Natural killer cell (primary cell): Measurements from ENCODE around the gene DSG2. TPM values are rescaled to one million over a fixed set of nuclear protein-coding genes. Genes with fewer than 3 reads are reported as not detected.

Experiments used
- ATAC-seq, 3 donors: fragments of 150-1000 bp in 2 of 3; fragments of 200-7000 bp in 1 of 3; cut with Tn5 transposase; 1 replicate in 1 of 3; 2 replicates in 2 of 3; pipeline ENCODE4 v1.10.0; 2021; ENCODE audit warnings: mild to moderate bottlenecking in 2 of 3, moderate library complexity in 2 of 3
- DNase-seq, 2 donors: peaks; one replicate each; pipeline versions ENCODE4 v3.0.0 to v3.0.0-alpha.2; 2013 to 2021; ENCODE audit warnings: mixed read lengths in 1 of 2
- H3K27ac ChIP-seq: one replicate; pipeline ENCODE4 v1.5.1; 2013; ENCODE audit warnings: mild to moderate bottlenecking, low read length
- H3K27me3 ChIP-seq: one replicate; pipeline ENCODE4 v1.6.1; 2013; ENCODE audit warnings: low read length; ENCODE audit not compliant: control insufficient read depth, insufficient read depth
- H3K36me3 ChIP-seq: one replicate; pipeline ENCODE4 v1.6.1; 2013; ENCODE audit warnings: low read length; ENCODE audit not compliant: control insufficient read depth, insufficient read depth
- H3K4me1 ChIP-seq: one replicate; pipeline ENCODE4 v1.6.1; 2013; ENCODE audit warnings: low read length; ENCODE audit not compliant: control insufficient read depth, insufficient read depth
- H3K4me3 ChIP-seq: one replicate; pipeline ENCODE4 v1.5.1; 2013; ENCODE audit warnings: low read length
- H3K9me3 ChIP-seq: one replicate; pipeline ENCODE4 v1.6.1; 2013; ENCODE audit warnings: low read length; ENCODE audit not compliant: control insufficient read depth, insufficient read depth
- H3K27ac Mint-ChIP-seq, 2 donors: one replicate each; pipeline ENCODE4 v1.8.0; 2022; ENCODE audit warnings: mild to moderate bottlenecking in 2 of 2, mixed read lengths in 2 of 2, moderate library complexity in 1 of 2
- H3K27me3 Mint-ChIP-seq, 2 donors: one replicate each; pipeline ENCODE4 v1.8.0; 2022; ENCODE audit warnings: low read depth in 2 of 2, mixed read lengths in 2 of 2
- H3K36me3 Mint-ChIP-seq: one replicate; pipeline ENCODE4 v1.8.0; 2022; ENCODE audit warnings: mixed read lengths
- H3K4me1 Mint-ChIP-seq, 2 donors: one replicate each; pipeline ENCODE4 v1.8.0; 2022; ENCODE audit warnings: mixed read lengths in 2 of 2
- H3K4me3 Mint-ChIP-seq: one replicate; pipeline ENCODE4 v1.8.0; 2022; ENCODE audit warnings: mild to moderate bottlenecking, moderate library complexity, mixed read lengths
- H3K9me3 Mint-ChIP-seq, 2 donors: one replicate each; pipeline ENCODE4 v1.8.0; 2022; ENCODE audit warnings: mixed read lengths in 2 of 2
- WGBS: methylation state at CpG from one replicate; pipeline ENCODE4 v1.1.7; 2013; ENCODE audit warnings: missing lambda C conversion rate; ENCODE audit not compliant: insufficient coverage; 5-methylcytosine and 5-hydroxymethylcytosine counted together
- intact Hi-C: fragments of 100-400 bp; cut with micrococcal nuclease; formaldehyde crosslinking; loops from one replicate; pipeline ENCODE4 v1.14.2; 2022
- total RNA-seq, 4 donors: library from RNA; stranded (reverse); fragments of 120-200 nt in 1 of 4; gene quantifications; one replicate each; pipeline versions ENCODE4 v1.2.3 to v1.2.4, GENCODE V29; 2013 to 2022
- TF ChIP-seq, protein P1 (sequence below): fragments of 200-600 bp; IDR thresholded peaks from one replicate; pipeline ENCODE4 v1.8.0; 2022; ENCODE audit warnings: antibody characterized with exemption

Gene DSG2
- total RNA-seq, 3 donors from 2014 or later (not counting 1 experiment from before 2014, with no cell fraction given) = 0.05 to 0.53 TPM; not detected in 1

DNA sequence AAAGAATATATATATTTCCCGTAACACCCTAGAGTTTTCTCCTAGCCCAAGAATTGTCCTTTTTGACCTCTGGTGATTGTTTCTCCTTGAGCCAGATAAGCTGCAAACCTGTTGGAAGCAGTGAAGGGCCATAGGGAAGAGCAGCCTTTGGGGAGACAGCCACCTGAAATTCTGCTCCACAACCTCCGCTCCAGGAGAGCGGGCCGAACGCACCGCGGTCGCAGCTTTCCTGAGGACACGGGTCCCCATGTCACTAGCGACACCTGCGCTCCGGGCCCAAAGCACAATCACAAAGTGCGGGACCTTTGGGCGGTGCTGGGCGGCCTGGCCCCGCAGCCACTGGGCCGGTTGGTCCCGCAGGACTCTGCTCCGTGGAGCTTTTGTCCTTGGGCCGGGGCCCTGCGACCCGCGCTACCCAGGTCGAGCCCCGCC is 557 bp upstream of the DSG2 start:
- H3K4me3 ChIP-seq = no peak overlapping the region
- peaks cover 18 to 49% of the 10 kb centered on the region in 2 donors for H3K27me3 Mint-ChIP-seq
- H3K4me1 Mint-ChIP-seq = no peaks in the 10 kb centered on the region

DNA sequence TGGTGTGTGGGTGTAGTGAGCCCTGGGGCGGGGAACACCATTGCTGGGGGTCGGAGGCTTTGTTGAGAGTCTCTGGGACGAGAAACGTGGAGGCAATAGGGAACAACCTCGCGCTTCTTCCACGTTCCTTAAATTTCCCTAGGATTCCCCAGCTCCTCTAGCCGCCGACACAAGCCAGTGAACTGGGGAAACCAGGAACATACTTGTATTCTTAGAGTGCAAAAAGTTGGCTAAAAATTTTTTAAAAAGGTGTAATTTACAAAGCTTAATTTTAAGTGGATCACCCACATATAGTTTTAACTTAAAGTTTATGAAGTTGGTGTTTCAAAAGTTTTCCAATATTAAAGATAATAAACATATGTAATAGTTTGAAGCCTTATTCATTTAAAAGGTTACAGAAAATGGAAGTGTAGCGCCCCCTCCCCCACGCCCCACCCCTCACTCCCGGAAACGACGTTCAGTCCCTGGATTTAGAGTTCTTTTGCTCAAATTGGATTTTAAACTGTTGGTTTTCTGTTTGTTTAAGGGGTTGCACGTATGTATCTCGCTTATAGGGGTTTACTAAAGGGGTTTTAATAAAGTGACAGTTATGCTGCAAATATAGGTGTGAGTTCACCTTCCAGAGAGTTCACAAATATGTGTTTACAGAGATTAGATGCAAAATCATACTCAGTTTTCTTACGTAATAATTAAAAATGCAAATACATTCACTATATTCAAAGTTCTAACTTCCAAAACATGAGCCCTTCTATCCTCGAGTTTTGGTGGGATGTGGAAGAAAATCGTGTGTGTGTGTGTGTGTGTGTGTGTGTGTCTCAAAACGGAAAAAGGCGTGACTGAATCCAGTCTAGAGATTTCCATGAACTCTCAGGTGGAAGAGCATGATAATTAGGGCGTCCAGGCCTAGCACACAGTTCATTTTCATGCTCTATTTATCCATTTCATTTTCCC is 872 bp downstream of the DSG2 start:
- no peak for ATAC-seq
- intact Hi-C loops = no loop called here

More for the DNA sequence above, 557 bp upstream of the DSG2 start:
- Mint-ChIP-seq H3K4me3 (peak overlapping the region; percentile 59), H3K36me3 (no peaks in the 10 kb centered on the region), H3K27ac (no peak overlapping the region), H3K9me3 (no peaks in the 10 kb centered on the region)
- peaks cover 9% of the 10 kb centered on the region for H3K4me1 ChIP-seq
- no peaks in the 10 kb centered on the region for H3K9me3 ChIP-seq
- intact Hi-C loops = no loop called here
- H3K36me3 ChIP-seq = no peaks in the 10 kb centered on the region
- ATAC-seq (peak in 1 of 3 donors; percentile 32), DNase-seq (no peak)
- no peak overlapping the region for H3K27ac ChIP-seq
- WGBS = 17% methylated on average over 25 of the region's 25 CpGs
- peaks cover 19% of the 10 kb centered on the region for H3K27me3 ChIP-seq
- TF ChIP-seq, protein P1, sequence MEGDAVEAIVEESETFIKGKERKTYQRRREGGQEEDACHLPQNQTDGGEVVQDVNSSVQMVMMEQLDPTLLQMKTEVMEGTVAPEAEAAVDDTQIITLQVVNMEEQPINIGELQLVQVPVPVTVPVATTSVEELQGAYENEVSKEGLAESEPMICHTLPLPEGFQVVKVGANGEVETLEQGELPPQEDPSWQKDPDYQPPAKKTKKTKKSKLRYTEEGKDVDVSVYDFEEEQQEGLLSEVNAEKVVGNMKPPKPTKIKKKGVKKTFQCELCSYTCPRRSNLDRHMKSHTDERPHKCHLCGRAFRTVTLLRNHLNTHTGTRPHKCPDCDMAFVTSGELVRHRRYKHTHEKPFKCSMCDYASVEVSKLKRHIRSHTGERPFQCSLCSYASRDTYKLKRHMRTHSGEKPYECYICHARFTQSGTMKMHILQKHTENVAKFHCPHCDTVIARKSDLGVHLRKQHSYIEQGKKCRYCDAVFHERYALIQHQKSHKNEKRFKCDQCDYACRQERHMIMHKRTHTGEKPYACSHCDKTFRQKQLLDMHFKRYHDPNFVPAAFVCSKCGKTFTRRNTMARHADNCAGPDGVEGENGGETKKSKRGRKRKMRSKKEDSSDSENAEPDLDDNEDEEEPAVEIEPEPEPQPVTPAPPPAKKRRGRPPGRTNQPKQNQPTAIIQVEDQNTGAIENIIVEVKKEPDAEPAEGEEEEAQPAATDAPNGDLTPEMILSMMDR = no peak

DNA sequence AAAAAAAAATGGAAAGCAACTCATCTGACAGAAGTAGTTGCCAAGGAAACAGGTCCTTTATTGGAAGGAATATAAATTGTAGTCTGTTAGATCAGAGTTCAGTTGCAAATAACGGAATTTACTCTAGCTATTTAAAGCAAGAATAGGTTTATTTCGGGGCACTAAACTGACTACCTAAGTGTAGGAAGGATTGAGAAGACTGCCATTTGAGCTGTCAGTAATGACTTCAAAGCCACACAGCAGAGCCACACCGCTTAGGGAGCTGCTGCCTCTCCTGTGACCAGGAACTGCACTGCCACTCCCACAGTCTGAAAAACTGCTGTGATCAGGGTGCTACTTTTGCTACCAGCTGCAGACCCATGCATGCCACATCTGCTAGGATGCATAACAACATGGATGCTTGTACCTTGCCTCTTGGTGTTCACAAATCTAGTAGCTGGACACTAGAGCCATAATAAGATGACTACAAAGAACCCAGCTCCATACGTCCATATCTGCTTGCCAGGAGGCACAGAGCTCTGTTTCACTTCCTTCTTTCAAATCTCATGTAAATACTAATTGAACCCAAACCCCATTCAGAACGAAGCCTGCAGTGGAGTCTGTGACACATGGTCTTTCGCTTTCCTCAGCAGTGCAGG is 2.2 kb downstream of the DSG2 start:
- Mint-ChIP-seq H3K36me3 (no peaks in the 10 kb centered on the region), H3K27me3 (peaks cover 14 to 31% of the 10 kb centered on the region in 2 donors), H3K4me1 (no peaks in the 10 kb centered on the region), H3K9me3 (no peaks in the 10 kb centered on the region), H3K27ac (no peak overlapping the region), H3K4me3 (no peak overlapping the region)
- Histone ChIP-seq H3K4me3 (no peak overlapping the region), H3K36me3 (no peaks in the 10 kb centered on the region), H3K4me1 (peaks cover 9% of the 10 kb centered on the region), H3K27me3 (peaks cover 19% of the 10 kb centered on the region), H3K27ac (no peak overlapping the region), H3K9me3 (no peaks in the 10 kb centered on the region)
- intact Hi-C loops = no loop called here
- ATAC-seq = no peak
- TF ChIP-seq, protein P1 = no peak
- 48% methylated on average over 6 of the region's 6 CpGs for WGBS
- no peak for DNase-seq

More for the DNA sequence above, 872 bp downstream of the DSG2 start:
- Mint-ChIP-seq H3K9me3 (no peaks in the 10 kb centered on the region), H3K27ac (no peak overlapping the region), H3K36me3 (no peaks in the 10 kb centered on the region), H3K4me3 (peak overlapping the region; percentile 54), H3K4me1 (no peaks in the 10 kb centered on the region), H3K27me3 (peaks cover 18 to 45% of the 10 kb centered on the region in 2 donors)
- Histone ChIP-seq H3K4me3 (no peak overlapping the region), H3K27me3 (peaks cover 19% of the 10 kb centered on the region), H3K9me3 (no peaks in the 10 kb centered on the region), H3K4me1 (peaks cover 9% of the 10 kb centered on the region), H3K36me3 (no peaks in the 10 kb centered on the region), H3K27ac (no peak overlapping the region)
- 19% methylated on average over 11 of the region's 22 CpGs for WGBS
- no peak for DNase-seq
- TF ChIP-seq, protein P1 = no peak
